NCI-H524 (cell line): ENCODE measurements around the gene CDNF.

Experiments used
- DNase-seq, 2 experiments: peaks; one replicate each; lab custom pipeline; 2025; lab: John Stamatoyannopoulos, UW

The CDNF gene

DNA sequence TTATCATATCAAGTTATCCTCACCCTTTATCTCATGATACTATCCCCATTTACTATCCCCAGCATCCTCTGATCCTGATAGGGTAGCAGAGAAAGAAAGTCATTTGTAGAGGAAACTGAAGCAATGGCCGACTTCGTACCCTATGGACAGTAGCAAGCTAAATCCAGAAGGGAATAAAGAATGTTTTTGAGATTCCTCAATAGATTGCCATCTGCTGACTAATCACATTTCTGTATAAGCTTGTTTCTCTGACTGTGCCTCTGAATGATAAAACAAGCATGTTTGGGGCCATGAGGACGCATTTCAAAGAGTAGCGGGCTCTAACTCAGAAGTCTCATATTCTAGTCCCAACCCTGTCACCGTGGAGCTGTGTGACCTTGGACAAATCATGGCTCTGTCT lies 49.9 kb downstream of the CDNF start:
- no peak for DNase-seq

DNA sequence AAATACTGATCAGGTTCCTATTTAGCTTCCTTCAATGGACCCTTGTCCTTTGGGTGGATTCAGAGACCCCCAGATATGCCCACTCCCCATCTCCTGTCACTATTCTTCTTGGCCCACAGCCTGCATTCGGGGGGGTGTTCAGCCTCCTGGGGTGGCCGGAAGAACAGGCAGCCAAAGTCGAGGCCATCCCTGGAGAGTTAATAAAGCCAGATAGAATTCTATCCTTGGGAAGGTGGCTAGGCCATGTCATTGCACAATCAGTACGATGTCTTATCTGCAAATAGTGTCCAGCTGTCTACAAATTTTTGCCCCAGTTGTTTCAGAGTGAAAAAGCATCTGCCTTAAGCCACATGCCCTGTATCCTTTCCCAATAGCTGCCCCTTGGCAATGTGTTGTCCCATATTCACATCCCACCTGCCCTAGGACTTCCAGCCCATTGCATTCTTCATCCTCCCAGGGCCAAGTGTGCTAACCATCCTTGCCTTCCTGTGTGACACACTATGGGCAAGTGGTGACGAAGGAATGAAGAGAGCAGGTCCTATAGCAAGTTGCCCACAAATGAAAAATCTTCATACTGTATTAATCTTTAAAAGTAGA lies 53.3 kb downstream of the CDNF start:
- DNase-seq = no peak

DNA sequence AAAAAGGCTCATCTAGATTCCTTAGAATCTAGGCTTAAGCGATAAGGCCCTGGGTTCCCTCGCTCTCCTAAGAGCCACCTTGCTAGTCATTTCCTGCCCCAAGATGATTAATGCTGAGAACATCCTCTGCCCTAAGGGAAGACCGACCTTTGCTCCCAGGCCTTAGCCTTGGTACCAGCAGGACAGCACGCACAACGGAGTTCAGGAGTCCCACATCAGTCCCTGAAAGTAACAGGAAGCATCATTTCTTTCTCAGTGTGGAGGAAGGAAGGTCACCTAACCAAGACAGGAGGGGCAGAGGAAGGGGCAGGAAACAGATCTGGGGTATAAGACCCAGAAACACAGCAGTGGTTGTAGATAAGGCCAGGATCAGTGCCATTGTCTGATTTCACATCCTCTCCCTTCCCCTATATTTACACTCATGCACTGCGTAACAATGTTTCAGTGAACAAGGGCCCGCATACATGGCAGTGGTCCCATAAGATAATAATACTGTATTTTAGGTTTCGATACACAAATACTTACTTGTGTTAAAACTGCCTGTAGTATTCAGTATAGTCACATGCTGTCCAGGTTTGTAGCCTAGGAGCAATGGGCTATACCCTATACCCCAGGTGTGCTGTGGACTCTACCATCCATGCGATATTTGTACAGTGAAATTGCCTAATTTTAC lies 55.0 kb downstream of the CDNF start:
- DNase-seq = no peak

DNA sequence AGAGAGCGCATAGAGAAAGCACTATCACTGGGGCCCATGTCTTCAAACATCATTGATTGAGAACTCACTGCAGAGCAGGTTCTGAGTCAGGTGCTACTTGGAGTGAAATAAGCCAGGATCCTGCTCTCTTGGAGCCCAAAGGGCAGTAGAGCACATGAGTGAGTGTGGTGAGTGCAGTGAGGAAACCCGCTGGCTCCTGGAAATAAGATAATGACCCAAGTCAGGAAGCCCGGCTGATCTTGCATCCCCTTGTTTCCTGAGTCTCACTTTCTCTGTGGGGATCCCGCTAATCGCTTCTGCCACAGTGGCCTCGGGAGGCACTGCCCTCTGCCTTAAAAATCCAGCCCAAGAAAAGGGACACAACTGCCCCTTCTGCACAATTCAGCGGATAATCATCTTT lies 56.1 kb downstream of the CDNF start:
- no peak for DNase-seq

DNA sequence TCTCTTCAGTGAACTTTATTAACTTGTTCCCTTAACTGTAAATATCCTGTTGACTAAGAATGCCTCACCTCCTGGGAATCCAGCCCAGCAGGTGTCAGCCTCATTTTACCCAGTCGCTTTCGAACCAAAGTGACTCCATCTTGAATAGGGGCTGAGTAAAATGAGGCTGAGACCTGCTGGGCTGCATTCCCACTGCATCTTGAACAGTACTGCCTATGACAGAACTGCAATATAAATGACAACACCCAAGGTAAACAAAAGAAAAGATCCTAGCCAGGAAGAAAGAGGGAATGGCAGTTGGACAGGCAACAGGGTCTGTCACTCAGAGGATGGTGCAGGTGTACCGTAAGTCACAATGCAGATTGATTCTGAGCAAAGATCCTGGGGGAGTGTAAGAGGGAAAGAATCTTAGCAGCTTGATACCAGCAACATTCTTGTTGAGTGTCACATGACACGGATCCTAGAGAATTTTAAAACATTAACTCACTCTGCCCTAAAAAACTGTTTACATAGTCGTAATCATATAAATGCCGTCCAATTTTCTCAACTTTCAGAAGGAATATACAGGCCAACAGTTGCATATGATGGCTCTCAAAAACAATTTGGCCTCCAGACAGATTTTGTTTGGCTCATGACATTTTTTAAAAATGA lies 58.7 kb downstream of the CDNF start:
- no peak for DNase-seq

DNA sequence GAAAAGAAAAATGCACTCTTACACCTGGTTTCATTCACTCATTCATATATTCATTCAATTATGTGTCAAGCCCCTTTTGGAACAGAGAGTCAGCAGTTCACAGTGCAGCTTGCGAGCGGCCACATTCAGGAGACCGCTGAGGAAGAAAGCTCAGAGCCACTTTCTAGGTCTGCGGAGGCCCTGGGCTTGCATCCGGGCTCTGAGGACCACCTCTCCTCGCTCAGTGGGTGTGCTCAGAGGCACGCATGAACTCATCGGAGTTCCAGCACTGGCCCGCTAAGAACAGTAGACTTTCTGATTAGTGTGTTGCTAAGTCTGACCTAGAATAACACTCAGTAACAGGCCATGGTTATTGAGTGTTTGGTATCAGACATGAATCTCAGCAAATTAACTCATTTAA lies 61.3 kb downstream of the CDNF start:
- no peak for DNase-seq

DNA sequence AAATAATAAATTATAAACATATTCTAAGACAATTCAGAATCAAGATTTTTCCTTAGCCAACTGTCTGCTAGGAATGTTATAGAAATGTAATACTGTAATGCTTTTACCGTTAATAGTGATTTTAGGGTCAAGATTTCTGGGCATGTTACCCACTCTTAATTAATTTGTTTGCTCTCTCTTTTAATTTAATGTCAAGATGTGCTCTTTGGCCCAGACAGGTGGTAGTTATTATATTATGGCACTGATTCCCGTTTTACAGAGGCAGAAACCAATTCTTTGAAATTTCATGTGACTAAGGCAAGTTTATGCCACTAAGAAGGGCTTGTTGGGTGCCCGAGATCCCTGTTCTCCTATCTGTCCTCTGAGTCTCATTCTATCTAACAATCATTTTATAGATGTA lies 62.2 kb downstream of the CDNF start:
- DNase-seq = no peak

DNA sequence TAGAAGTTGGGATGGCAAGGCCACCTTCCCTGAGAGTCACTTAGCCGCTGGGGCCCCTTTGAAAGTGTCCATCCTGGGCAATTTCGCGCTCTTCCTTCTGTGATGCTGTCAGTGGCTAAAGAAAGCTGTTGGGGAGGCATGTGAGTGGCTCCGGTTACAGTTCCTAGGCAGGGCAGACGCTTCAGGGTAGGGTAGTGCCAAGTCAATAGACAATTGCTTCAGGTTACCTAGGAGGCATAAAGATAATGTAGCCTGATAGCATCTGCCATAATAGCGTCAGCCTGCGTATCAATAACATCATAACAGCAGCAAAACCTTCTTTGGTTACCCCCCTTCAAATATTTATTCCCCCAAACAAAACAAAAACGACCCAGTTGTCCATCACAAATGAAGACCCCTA lies 63.0 kb downstream of the CDNF start, which contains the start of gene FAM107B:
TSS of gene FAM107B (minus strand) at position 101 of the 400 bp plus-strand sequence. CDS start 234 bp downstream, outside the sequence.
- DNase-seq = no peak

DNA sequence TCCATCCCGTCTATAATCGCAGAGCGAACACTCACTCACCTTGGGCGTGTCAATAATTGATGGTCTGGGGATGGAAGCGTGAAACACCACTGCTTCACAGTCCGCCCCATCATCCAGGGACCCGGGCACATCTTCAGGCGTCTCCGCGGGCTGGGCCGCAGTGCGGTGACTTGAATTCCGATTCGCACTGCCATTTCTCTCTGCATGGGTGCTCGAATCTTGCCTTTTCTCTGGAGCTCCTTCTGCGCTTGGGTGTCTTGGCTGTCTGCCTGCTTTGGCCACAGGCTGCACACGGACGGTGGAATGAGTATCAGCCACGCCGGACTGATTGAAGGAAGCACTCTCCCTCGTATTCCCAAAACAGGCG lies 63.6 kb downstream of the CDNF start:
- DNase-seq = no peak

DNA sequence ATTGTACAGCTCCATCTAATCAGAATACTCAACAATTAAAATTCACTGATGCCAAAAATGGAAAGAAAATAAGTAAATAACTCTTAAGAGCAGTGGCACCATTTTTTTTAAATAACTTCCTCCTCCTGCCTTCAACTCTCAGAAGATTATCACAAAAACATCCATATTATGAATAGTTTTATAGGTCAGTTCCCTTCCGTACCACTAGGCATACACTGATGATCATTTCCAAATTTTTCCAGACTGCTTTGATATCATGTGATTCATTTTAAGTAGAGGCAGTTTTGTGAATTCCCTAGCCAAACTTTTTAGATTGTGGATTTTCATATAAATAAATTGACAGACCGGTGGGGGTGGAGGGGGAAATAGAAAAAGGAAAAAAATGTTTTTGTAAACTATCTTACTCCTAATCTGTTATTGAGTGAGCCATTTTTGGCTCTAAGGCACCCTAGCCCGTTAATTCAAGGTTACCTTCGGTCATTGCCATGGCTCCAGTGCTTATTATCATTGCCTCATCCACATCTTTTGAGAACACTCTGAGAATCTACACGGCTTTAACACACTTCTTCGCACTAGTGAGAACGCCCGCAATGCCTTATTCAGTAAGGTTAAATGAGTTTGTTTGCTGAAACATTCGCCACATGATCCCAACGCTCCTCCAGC lies 64.2 kb downstream of the CDNF start:
- DNase-seq = no peak

DNA sequence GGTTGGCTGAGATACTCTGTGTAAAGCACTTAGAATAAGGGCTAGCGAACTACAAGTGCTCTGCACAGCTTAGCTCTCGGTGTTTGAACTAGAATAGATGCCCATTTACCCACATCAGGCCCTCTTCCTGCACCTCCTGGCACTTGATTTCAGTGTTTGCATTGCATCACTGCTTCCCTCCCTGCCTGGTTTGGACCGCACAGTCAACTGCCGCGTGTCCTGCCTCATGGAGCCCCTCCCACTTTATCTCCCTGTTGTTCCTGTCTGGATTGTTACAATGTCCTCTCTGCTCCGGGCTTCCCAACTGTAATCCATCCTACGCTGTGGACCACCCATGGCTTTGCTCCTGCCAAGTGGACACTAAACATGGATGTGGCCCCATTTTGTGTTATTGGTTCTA lies 65.4 kb downstream of the CDNF start:
- no peak for DNase-seq

DNA sequence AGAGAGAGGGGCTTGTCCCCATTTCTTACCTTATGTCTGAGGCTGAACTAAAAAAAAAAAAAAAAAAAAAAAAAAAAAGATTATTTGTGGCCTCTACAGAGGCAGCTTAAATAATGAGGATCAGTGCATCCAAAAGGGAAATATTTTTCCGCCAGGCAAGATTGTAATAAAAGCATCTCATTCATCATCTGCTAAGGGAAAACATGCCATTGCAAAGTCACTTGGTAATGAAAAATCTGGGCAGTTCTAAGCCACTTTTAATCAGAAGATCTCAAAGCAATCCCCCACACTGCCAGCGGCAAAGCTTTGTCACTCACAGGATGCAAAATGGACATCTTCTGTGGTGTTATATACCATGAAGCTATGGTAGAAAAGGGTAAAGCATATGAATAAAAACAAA lies 66.9 kb downstream of the CDNF start:
- DNase-seq = no peak
